HepG2 (cell line): ENCODE data around the gene HDAC8. TPM values are rescaled to one million over a fixed set of nuclear protein-coding genes. Genes with fewer than 3 reads are reported as not detected.

Experiments
- ATAC-seq: fragments of 200-7000 bp; cut with Tn5 transposase; 3 replicates; pipeline ENCODE4 v1.9.1; 2020; ENCODE audit warnings: mild to moderate bottlenecking, moderate library complexity
- BruUV-seq: library from RNA; stranded (reverse); fragments of 400-500 nt; replicated peaks from 2 replicates; lab custom pipeline; 2021; lab: Mats Ljungman, UMichigan
- CTCF ChIA-PET: fragments of 300-600 bp; formaldehyde crosslinking; extraction: SDS; loops from one replicate; lab custom pipeline; 2021; ENCODE audit warnings: low total read pairs, inconsistent platforms, low intra/inter-chr PET ratio; lab: Yijun Ruan, JAX
- POLR2A ChIA-PET: fragments of 350-600 bp; sonication (Branson Sonifier 250); formaldehyde crosslinking; loops from one replicate; lab custom pipeline; 2020; ENCODE audit warnings: antibody characterized with exemption, inconsistent platforms; lab: Yijun Ruan, JAX
- DNase-seq: peaks from one replicate; pipeline ENCODE4 v3.0.0-alpha.2; 2015; ENCODE audit warnings: low spot score
- FAIRE-seq: peaks from 3 replicates; lab custom pipeline; 2011; peaks lifted over from hg19 to GRCh38; lab: Jason Lieb, UNC
- H2AFZ ChIP-seq: one replicate; pipeline ENCODE4 v1.6.1; 2011; ENCODE audit warnings: low read length, inconsistent platforms
- H3K27ac ChIP-seq: fragments of 300-600 bp; 3 replicates; pipeline ENCODE4 v1.8.0; 2011; ENCODE audit warnings: mixed run types, mild to moderate bottlenecking, mixed read lengths, low read length, inconsistent platforms; ENCODE audit not compliant: insufficient read depth; ENCODE audit errors: extremely low read length
- H3K27me3 ChIP-seq, 2 experiments: fragments of 200-600 bp in 1 of 2; 2 replicates in 1 of 2; 3 replicates in 1 of 2; pipeline versions ENCODE4 v1.6.0 to v1.8.0; 2011; ENCODE audit warnings: low read length in 2 of 2, mild to moderate bottlenecking in 2 of 2, moderate library complexity in 2 of 2, inconsistent platforms in 1 of 2; ENCODE audit not compliant: insufficient read depth in 2 of 2, control insufficient read depth in 1 of 2
- H3K36me3 ChIP-seq, 2 experiments: fragments of 200-600 bp in 1 of 2; replicated peaks in 1 of 2; 2 replicates in 1 of 2; 3 replicates in 1 of 2; pipeline versions ENCODE4 v1.5.1 to v1.8.0; 2011; ENCODE audit warnings: low read length in 2 of 2, inconsistent platforms in 1 of 2; ENCODE audit not compliant: insufficient read depth in 2 of 2, control insufficient read depth in 1 of 2
- H3K4me1 ChIP-seq: 2 replicates; pipeline ENCODE4 v1.5.1; 2012; ENCODE audit warnings: low read length, inconsistent platforms; ENCODE audit not compliant: insufficient read depth
- H3K4me2 ChIP-seq: 2 replicates; pipeline ENCODE4 v1.6.0; 2011; ENCODE audit warnings: low read depth, low read length, inconsistent platforms
- H3K4me3 ChIP-seq, 3 experiments: fragments of 200-600 bp in 1 of 3; sonication (generic), shearing (Covaris generic) in 1 of 3; replicated peaks in 1 of 3; 2 replicates each; pipeline ENCODE4 v1.5.1; 2011 to 2016; ENCODE audit warnings: low read length in 3 of 3, inconsistent platforms in 2 of 3, low read depth in 2 of 3, mild to moderate bottlenecking in 2 of 3, control low read depth in 1 of 3, mixed read lengths in 1 of 3; ENCODE audit not compliant: insufficient read depth in 1 of 3
- H3K79me2 ChIP-seq: one replicate; pipeline ENCODE4 v1.6.1; 2011; ENCODE audit warnings: low read length, inconsistent platforms; ENCODE audit not compliant: insufficient read depth
- H3K9ac ChIP-seq: 2 replicates; pipeline ENCODE4 v1.6.0; 2011; ENCODE audit warnings: mild to moderate bottlenecking, low read depth, low read length, inconsistent platforms; ENCODE audit not compliant: insufficient read depth
- H3K9me3 ChIP-seq: 2 replicates; pipeline ENCODE4 v1.5.1; 2012; ENCODE audit warnings: mild to moderate bottlenecking, low read length
- H4K20me1 ChIP-seq: 2 replicates; pipeline ENCODE4 v1.6.0; 2011; ENCODE audit warnings: inconsistent platforms, mild to moderate bottlenecking, low read length, moderate library complexity; ENCODE audit not compliant: insufficient read depth
- ERF ChIP-seq: IDR thresholded peaks from 2 replicates; pipeline ENCODE4 v1.6.1; 2018; ENCODE audit warnings: missing biosample characterization, missing genetic modification reagents
- GABPA ChIP-seq, 2 experiments: IDR thresholded peaks; 2 replicates each; pipeline ENCODE4 v1.6.1; 2011 to 2016; ENCODE audit warnings: low read depth in 2 of 2, low read length in 1 of 2, missing biosample characterization in 1 of 2, missing genetic modification characterization in 1 of 2
- IRF2 ChIP-seq: IDR thresholded peaks from 2 replicates; pipeline ENCODE4 v1.6.1; 2018; ENCODE audit warnings: missing genetic modification reagents, missing compliant biosample characterization
- KAT7 ChIP-seq: IDR thresholded peaks from 2 replicates; pipeline ENCODE4 v1.6.1; 2018; ENCODE audit warnings: borderline replicate concordance, missing compliant biosample characterization
- MYC ChIP-seq: sonication (generic); formaldehyde crosslinking; IDR thresholded peaks from 2 replicates; pipeline ENCODE4 v1.9.0; 2021; ENCODE audit warnings: missing genetic modification reagents, borderline replicate concordance
- MZF1 ChIP-seq: sonication (generic); formaldehyde crosslinking; IDR thresholded peaks from 2 replicates; pipeline ENCODE4 v1.8.1; 2023; ENCODE audit warnings: mild to moderate bottlenecking, missing genetic modification reagents, borderline replicate concordance
- NFE2 ChIP-seq: sonication (generic); formaldehyde crosslinking; IDR thresholded peaks from 2 replicates; pipeline ENCODE4 v1.4.0; 2020; ENCODE audit warnings: missing genetic modification reagents
- NFIC ChIP-seq: IDR thresholded peaks from 2 replicates; pipeline ENCODE4 v1.6.1; 2012; ENCODE audit warnings: mild to moderate bottlenecking, low read length, inconsistent platforms
- NFKB2 ChIP-seq: sonication (generic); formaldehyde crosslinking; IDR thresholded peaks from 2 replicates; pipeline ENCODE4 v1.4.0; 2020; ENCODE audit warnings: missing genetic modification reagents, borderline replicate concordance
- POLR2AphosphoS2 ChIP-seq: IDR thresholded peaks from 2 replicates; pipeline ENCODE4 v1.6.1; 2011; ENCODE audit warnings: low read depth, low read length, improper control_type of control experiment
- SOX5 ChIP-seq: IDR thresholded peaks from 2 replicates; pipeline ENCODE4 v1.6.1; 2016; ENCODE audit warnings: borderline replicate concordance
- ZNF12 ChIP-seq: sonication (generic); formaldehyde crosslinking; IDR thresholded peaks from 2 replicates; pipeline ENCODE4 v1.5.0; 2020; ENCODE audit warnings: missing genetic modification reagents
- ZNF296 ChIP-seq: sonication (generic); formaldehyde crosslinking; conservative IDR thresholded peaks from 2 replicates; pipeline ENCODE4 v1.5.0; 2020; ENCODE audit warnings: mild to moderate bottlenecking, missing genetic modification reagents
- ZNF3 ChIP-seq: IDR thresholded peaks from 2 replicates; pipeline ENCODE4 v1.7.0; 2017; ENCODE audit warnings: inconsistent platforms
- ZNF44 ChIP-seq: sonication (generic); formaldehyde crosslinking; IDR thresholded peaks from 2 replicates; pipeline ENCODE4 v1.5.1; 2020; ENCODE audit warnings: mild to moderate bottlenecking, missing genetic modification reagents
- ZNF644 ChIP-seq: IDR thresholded peaks from 2 replicates; pipeline ENCODE4 v1.6.1; 2016; ENCODE audit warnings: low read depth
- ZNF780A ChIP-seq: sonication (generic); formaldehyde crosslinking; IDR thresholded peaks from 2 replicates; pipeline ENCODE4 v1.8.0; 2022; ENCODE audit warnings: mild to moderate bottlenecking, missing genetic modification reagents, moderate library complexity
- ZNF878 ChIP-seq: sonication (generic); formaldehyde crosslinking; IDR thresholded peaks from 2 replicates; pipeline ENCODE4 v1.8.1; 2023; ENCODE audit warnings: mild to moderate bottlenecking, missing genetic modification reagents, moderate library complexity
- WGBS: methylation state at CpG from one replicate; pipeline ENCODE4 v1.1.6; 2017; ENCODE audit warnings: low lambda C conversion rate; 5-methylcytosine and 5-hydroxymethylcytosine counted together
- in situ Hi-C: cut with HindIII; loops from 2 replicates; pipeline ENCODE4 v1.10.0; 2017; ENCODE audit warnings: low pct_unique_long_range_greater_than_20kb; ENCODE audit not compliant: extremely low pct_ligation_motif_present
- intact Hi-C: fragments of 100-400 bp; cut with micrococcal nuclease; formaldehyde crosslinking; loops from one replicate; pipeline ENCODE4 v1.10.0; 2022; ENCODE audit not compliant: unreplicated experiment
- polyA plus RNA-seq, 8 experiments: library from polyadenylated mRNA; depleted of rRNA in 3 of 8; stranded (reverse) in 7 of 8; unstranded in 1 of 8; fragments of >200 nt; fragmentation: Illumina TruSeq in 4 of 8; extraction: Trizol in 4 of 8; gene quantifications; 2 replicates each; pipeline versions ENCODE4 v1.2.1 to v1.2.3, GENCODE V29; 2011 to 2016; ENCODE audit warnings: low read depth in 4 of 8, missing spikeins in 1 of 8, mixed read lengths in 1 of 8; ENCODE audit not compliant: insufficient read depth in 1 of 8
- total RNA-seq, 5 experiments: library from RNA; depleted of rRNA; stranded (reverse); fragments of >200 nt; fragmentation: Illumina TruSeq; extraction: Trizol; gene quantifications; 2 replicates each; pipeline ENCODE4 v1.2.3, GENCODE V29; 2016; ENCODE audit warnings: low read depth in 1 of 5
- TF ChIP-seq, protein P1 (sequence below): sonication (generic); formaldehyde crosslinking; IDR thresholded peaks from 2 replicates; pipeline ENCODE4 v1.5.0; 2020; ENCODE audit warnings: mild to moderate bottlenecking, missing genetic modification reagents, borderline replicate concordance
- TF ChIP-seq, protein P2 (sequence below): IDR thresholded peaks from 2 replicates; pipeline ENCODE4 v1.6.1; 2018; ENCODE audit warnings: missing genetic modification reagents

Gene HDAC8
- total and polyA plus RNA-seq, 2 of the 13 experiments (the other 11 are each of a cell fraction or from before 2014, with no cell fraction given), result 13.7 to 28.6 TPM

DNA sequence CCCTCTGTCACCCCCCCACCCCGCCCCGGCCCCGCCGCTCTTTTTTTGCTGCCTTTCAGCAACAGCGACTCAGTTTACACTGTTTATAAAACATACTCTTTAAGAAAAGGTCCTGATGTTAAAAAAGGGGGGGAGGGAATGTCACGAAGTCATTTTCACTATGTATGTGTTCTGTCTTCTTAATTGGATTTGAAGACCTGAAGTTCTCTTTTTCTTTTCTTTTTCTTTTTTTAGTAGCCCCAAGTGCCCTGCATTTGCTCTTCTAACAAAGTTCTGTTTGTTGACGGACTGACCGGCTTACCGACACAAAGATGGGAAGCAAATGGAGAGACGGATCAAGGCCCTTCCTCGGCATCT, 264.5 kb downstream of the HDAC8 start:
- intact Hi-C loops, result no loop called here
- no peak overlapping the region for H3K27ac ChIP-seq
- no peak overlapping the region for H2AFZ ChIP-seq
- no peaks in the 10 kb centered on the region for H4K20me1 ChIP-seq
- no peaks in the 10 kb centered on the region for H3K79me2 ChIP-seq
- WGBS, result 19% methylated on average over 11 of the region's 11 CpGs
- ChIA-PET POLR2A (no interaction called here), CTCF (no interaction called here)
- peaks cover 30% of the 10 kb centered on the region for H3K4me1 ChIP-seq
- no peaks in the 10 kb centered on the region for H3K9me3 ChIP-seq
- H3K9ac ChIP-seq, result no peak overlapping the region
- FAIRE-seq (no peak), DNase-seq (no peak), ATAC-seq (no peak)
- TF ChIP-seq POLR2AphosphoS2 (no peak), ZNF44 (CRISPR knock-in tag) (no peak), ZNF3 (CRISPR knock-in tag) (no peak), NFKB2 (CRISPR knock-in tag) (no peak), ZNF296 (CRISPR knock-in tag) (no peak), ZNF12 (CRISPR knock-in tag) (no peak), MYC (no peak), ZNF780A (CRISPR knock-in tag) (no peak), MZF1 (CRISPR knock-in tag) (no peak), SOX5 (CRISPR knock-in tag) (no peak), NFE2 (CRISPR knock-in tag) (no peak), GABPA (IDR thresholded peaks at IDR 0.05; ENCODE audit: low read depth, low read length) (no peak), GABPA (CRISPR knock-in tag; IDR thresholded peaks at IDR 0.05; ENCODE audit: low read depth) (no peak), ZNF878 (CRISPR knock-in tag) (no peak), KAT7 (CRISPR knock-in tag) (no peak), ERF (no peak), IRF2 (CRISPR knock-in tag) (no peak), NFIC (no peak), ZNF644 (CRISPR knock-in tag) (no peak)
- TF ChIP-seq, protein P1, sequence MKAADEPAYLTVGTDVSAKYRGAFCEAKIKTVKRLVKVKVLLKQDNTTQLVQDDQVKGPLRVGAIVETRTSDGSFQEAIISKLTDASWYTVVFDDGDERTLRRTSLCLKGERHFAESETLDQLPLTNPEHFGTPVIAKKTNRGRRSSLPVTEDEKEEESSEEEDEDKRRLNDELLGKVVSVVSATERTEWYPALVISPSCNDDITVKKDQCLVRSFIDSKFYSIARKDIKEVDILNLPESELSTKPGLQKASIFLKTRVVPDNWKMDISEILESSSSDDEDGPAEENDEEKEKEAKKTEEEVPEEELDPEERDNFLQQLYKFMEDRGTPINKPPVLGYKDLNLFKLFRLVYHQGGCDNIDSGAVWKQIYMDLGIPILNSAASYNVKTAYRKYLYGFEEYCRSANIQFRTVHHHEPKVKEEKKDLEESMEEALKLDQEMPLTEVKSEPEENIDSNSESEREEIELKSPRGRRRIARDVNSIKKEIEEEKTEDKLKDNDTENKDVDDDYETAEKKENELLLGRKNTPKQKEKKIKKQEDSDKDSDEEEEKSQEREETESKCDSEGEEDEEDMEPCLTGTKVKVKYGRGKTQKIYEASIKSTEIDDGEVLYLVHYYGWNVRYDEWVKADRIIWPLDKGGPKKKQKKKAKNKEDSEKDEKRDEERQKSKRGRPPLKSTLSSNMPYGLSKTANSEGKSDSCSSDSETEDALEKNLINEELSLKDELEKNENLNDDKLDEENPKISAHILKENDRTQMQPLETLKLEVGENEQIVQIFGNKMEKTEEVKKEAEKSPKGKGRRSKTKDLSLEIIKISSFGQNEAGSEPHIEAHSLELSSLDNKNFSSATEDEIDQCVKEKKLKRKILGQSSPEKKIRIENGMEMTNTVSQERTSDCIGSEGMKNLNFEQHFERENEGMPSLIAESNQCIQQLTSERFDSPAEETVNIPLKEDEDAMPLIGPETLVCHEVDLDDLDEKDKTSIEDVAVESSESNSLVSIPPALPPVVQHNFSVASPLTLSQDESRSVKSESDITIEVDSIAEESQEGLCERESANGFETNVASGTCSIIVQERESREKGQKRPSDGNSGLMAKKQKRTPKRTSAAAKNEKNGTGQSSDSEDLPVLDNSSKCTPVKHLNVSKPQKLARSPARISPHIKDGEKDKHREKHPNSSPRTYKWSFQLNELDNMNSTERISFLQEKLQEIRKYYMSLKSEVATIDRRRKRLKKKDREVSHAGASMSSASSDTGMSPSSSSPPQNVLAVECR (CRISPR knock-in tag), result no peak
- TF ChIP-seq, protein P2, sequence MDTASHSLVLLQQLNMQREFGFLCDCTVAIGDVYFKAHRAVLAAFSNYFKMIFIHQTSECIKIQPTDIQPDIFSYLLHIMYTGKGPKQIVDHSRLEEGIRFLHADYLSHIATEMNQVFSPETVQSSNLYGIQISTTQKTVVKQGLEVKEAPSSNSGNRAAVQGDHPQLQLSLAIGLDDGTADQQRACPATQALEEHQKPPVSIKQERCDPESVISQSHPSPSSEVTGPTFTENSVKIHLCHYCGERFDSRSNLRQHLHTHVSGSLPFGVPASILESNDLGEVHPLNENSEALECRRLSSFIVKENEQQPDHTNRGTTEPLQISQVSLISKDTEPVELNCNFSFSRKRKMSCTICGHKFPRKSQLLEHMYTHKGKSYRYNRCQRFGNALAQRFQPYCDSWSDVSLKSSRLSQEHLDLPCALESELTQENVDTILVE, result no peak
- no TSS peak for BruUV-seq
- no peak overlapping the region for H3K4me3 ChIP-seq
- H3K27me3 ChIP-seq, result peaks cover 6 to 51% of the 10 kb centered on the region in 2 experiments; a peak in 4 of 5 replicates
- in situ Hi-C loops, result loop anchor here (10.0 kb wide), 1 partner anchor 237 kb away; no protein-coding TSS in a partner anchor
- no peaks in the 10 kb centered on the region for H3K36me3 ChIP-seq
- peak overlapping the region; percentile 55; the same call in 1 of the 2 replicates for H3K4me2 ChIP-seq
